GM12892 (cell line): ENCODE results near the gene CARTPT.

Source experiments
- POLR2A ChIP-seq: IDR thresholded peaks from 2 replicates; pipeline ENCODE4 v1.6.1; 2011; ENCODE audit warnings: low read depth, low read length, control low read depth
- POLR2AphosphoS5 ChIP-seq: IDR thresholded peaks from 2 replicates; pipeline ENCODE4 v1.6.1; 2011; ENCODE audit warnings: low read depth, low read length, control low read depth

DNA sequence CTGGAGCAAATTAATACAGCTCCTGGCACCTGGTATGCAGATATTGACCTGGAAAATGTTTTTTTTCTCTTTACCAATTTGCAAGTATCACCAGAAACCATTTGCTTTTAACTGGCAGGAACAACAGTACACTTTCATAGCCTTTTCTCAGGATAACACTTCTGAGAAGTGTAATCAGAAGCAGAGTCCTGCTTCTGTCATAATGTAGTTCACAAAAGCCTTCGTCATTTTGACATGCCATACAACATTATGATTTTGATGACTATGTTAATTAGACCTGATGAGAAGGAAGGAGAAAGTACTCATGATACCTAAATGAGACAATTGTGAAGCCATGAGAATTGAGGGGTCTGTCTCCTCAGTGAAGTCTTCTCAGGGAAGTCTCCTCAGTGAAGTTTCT is 41.1 kb upstream of the CARTPT start:
- TF ChIP-seq POLR2AphosphoS5 (no peak), POLR2A (no peak)
